GM12878 (cell line): ENCODE results near the gene F13A1.

Source experiments
- BRCA1 ChIP-seq: IDR thresholded peaks from 2 replicates; pipeline ENCODE4 v1.6.1; 2011; ENCODE audit warnings: low read depth, low read length, improper control_type of control experiment
- CREB1 ChIP-seq: IDR thresholded peaks from 2 replicates; pipeline ENCODE4 v1.6.1; 2012; ENCODE audit warnings: low read depth, mild to moderate bottlenecking, inconsistent platforms
- EP300 ChIP-seq, 2 experiments: fragments of 150-350 bp in 1 of 2; IDR thresholded peaks; 2 replicates each; pipeline ENCODE4 v1.6.1; 2011 to 2012; ENCODE audit warnings: low read depth in 2 of 2, low read length in 2 of 2, borderline replicate concordance in 1 of 2, improper control_type of control experiment in 1 of 2, inconsistent platforms in 1 of 2; ENCODE audit not compliant: control insufficient read depth in 1 of 2
- ETV6 ChIP-seq, 2 experiments: fragments of 450-650 bp in 1 of 2; IDR thresholded peaks in 1 of 2; conservative IDR thresholded peaks in 1 of 2; 2 replicates each; pipeline ENCODE4 v1.6.1; 2014; ENCODE audit warnings: antibody characterized with exemption in 1 of 2, borderline replicate concordance in 1 of 2, low read depth in 1 of 2, mild to moderate bottlenecking in 1 of 2, moderate library complexity in 1 of 2
- FOXM1 ChIP-seq: IDR thresholded peaks from 2 replicates; pipeline ENCODE4 v1.6.1; 2012; ENCODE audit warnings: low read depth, mild to moderate bottlenecking, inconsistent platforms, low read length, moderate library complexity
- IKZF2 ChIP-seq, 2 experiments: fragments of 450-650 bp; IDR thresholded peaks; 2 replicates each; pipeline ENCODE4 v1.6.1; 2017; ENCODE audit warnings: mild to moderate bottlenecking in 2 of 2, moderate library complexity in 2 of 2
- NBN ChIP-seq: fragments of 450-650 bp; IDR thresholded peaks from 2 replicates; pipeline ENCODE4 v1.6.1; 2016
- POLR2A ChIP-seq: IDR thresholded peaks from 2 replicates; pipeline ENCODE4 v1.6.1; 2011; ENCODE audit warnings: low read depth, mild to moderate bottlenecking, low read length
- TCF7 ChIP-seq: IDR thresholded peaks from 2 replicates; pipeline ENCODE4 v1.6.1; 2014; ENCODE audit warnings: antibody characterized with exemption, borderline replicate concordance
- TF ChIP-seq, protein P1 (sequence below), 3 experiments: IDR thresholded peaks in 2 of 3; conservative IDR thresholded peaks in 1 of 3; 2 replicates each; pipeline ENCODE4 v1.5.1; 2011; ENCODE audit warnings: low read depth in 3 of 3, low read length in 3 of 3, mild to moderate bottlenecking in 3 of 3, control low read depth in 2 of 3, moderate library complexity in 2 of 3, inconsistent platforms in 1 of 3, mixed read lengths in 1 of 3; ENCODE audit not compliant: control insufficient read depth in 2 of 3, insufficient read depth in 1 of 3; ENCODE audit errors: extremely low read depth in 1 of 3
- TF ChIP-seq, protein P2 (sequence below): IDR thresholded peaks from 2 replicates; pipeline ENCODE4 v1.6.1; 2011; ENCODE audit warnings: low read depth, mild to moderate bottlenecking, low read length, moderate library complexity, borderline replicate concordance; ENCODE audit errors: extremely low read depth

DNA sequence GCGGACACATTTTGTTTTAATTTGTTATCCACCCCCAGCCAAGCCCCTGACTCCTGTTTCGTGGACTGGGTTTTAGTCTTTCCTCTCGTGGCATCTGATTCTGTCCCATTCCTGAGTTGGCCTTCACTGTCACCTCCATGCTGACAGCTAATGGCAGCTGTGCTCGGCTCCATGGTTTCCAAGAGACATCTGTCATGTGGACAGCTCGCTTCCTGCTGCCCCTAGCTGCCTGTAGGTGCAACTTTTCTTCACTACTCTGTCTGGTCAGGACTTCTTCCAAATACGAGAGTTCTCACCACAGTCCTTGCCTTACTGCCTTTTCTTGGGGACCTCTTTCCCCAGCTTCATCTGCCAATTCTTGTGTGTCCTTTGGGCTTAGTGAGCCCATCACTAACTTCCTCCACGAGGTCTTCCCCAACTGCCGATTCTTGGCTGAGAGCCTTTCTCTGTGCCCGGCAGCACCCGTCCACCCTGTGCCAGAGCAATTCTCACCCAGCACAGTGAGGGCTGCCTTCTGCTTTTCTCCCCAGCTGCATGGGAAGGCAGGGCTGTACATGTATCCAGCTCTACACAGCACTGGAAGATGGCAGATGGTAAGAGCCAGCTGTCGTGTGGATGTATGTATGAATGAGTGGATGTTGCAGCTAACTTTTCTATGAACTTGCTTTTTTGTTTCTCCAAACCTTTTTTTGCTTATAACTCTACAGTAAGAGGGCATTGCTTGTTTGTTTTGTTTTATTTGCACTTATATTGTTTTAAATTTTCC, 140.4 kb downstream of the F13A1 start:
- no peak for TF ChIP-seq IKZF2 (IDR thresholded peaks at IDR 0.05)
- no peak for TF ChIP-seq ETV6 (conservative IDR thresholded peaks at IDR 0.05 in 1 of 2, IDR thresholded peaks at IDR 0.05 in 1 of 2; ENCODE audit: borderline replicate concordance in 1 of 2, low read depth in 1 of 2)
- no peak for TF ChIP-seq CREB1
- TF ChIP-seq EP300 (IDR thresholded peaks at IDR 0.05; ENCODE audit: borderline replicate concordance in 1 of 2, control insufficient read depth in 1 of 2, low read depth in 2 of 2, low read length in 2 of 2): no peak
- TF ChIP-seq, protein P1, sequence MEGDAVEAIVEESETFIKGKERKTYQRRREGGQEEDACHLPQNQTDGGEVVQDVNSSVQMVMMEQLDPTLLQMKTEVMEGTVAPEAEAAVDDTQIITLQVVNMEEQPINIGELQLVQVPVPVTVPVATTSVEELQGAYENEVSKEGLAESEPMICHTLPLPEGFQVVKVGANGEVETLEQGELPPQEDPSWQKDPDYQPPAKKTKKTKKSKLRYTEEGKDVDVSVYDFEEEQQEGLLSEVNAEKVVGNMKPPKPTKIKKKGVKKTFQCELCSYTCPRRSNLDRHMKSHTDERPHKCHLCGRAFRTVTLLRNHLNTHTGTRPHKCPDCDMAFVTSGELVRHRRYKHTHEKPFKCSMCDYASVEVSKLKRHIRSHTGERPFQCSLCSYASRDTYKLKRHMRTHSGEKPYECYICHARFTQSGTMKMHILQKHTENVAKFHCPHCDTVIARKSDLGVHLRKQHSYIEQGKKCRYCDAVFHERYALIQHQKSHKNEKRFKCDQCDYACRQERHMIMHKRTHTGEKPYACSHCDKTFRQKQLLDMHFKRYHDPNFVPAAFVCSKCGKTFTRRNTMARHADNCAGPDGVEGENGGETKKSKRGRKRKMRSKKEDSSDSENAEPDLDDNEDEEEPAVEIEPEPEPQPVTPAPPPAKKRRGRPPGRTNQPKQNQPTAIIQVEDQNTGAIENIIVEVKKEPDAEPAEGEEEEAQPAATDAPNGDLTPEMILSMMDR (IDR thresholded peaks at IDR 0.05 in 2 of 3, conservative IDR thresholded peaks at IDR 0.05 in 1 of 3; ENCODE audit: control insufficient read depth in 2 of 3, extremely low read depth in 1 of 3, insufficient read depth in 1 of 3, low read depth in 3 of 3, low read length in 3 of 3): no peak
- TF ChIP-seq NBN: no peak
- TF ChIP-seq, protein P2, sequence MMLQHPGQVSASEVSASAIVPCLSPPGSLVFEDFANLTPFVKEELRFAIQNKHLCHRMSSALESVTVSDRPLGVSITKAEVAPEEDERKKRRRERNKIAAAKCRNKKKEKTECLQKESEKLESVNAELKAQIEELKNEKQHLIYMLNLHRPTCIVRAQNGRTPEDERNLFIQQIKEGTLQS: no peak
- TF ChIP-seq BRCA1: no peak
- no peak for TF ChIP-seq FOXM1
- TF ChIP-seq TCF7: no peak
- no peak for TF ChIP-seq POLR2A
